ENCODE measurements around the gene CENPF.

CENPF gene

GRCh38 chr1:214712737-214713136 lies 109.7 kb downstream of the CENPF start:
- no peak for DNase-seq (ENCODE audit: low read depth in 2 of 2)

Data from stimulated activated CD4-positive, alpha-beta T cell treated with anti-CD3 and anti-CD28 coated beads, Interleukin-1b, Interleukin-23, amount 100 ng/mL, for 4 hours (primary cell).